ENCODE data around the gene PSMB5. TPM values are rescaled to one million over a fixed set of nuclear protein-coding genes. Genes with fewer than 3 reads are reported as not detected.
"Not testable (repeated sequence)": the region's sequence is repeated elsewhere in the genome, so short reads cannot be mapped to it uniquely, and the experiment has no call there.

PSMB5 gene
- total RNA-seq, 4 donors from 2014 or later: 59.7 to 167 (median 135) TPM

DNA sequence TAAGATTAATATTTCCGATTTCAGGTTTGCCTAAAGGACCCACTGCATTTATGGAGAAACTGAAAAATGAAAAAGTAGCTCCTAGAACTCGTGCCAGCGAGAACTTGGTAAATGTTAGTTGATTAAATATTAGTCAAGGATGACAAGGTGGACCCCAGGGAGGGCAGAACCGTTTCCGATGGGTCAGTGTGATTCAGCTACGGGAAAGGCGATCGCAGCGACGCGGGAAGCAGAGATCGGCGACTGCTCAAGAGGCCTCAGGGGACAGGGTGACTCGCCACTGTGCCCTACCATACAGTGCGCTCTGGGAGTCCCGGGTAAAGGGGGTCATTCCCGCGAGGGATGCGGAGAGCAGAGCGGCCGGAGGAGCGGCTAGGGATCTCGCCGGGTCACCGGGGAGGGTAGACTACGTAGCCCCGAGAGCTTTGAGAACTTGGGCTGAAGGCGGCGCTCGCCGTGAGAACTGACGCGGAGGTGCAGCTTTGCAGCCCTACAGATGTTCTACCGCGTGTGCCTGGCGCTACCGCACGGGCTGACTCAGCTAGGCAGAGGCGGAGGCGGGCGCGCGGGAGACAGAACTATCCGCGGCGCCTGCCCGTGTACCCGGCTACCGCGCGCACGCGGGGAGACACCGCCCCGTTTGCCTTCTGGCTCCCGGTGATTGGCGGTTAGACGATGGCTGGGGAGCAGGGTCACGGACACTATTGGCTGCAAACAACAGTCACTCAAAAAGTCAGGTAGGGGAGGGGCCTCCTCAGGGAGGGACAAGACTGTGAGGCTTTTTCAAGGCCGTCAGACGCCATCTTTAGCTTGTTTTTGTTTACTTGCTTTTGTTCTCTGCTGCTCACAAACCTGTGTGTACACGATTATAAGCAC lies 27.9 kb downstream of the PSMB5 start:
- H3K4me1 ChIP-seq: peaks cover 40% of the 10 kb centered on the region
- TF ChIP-seq, protein P1, sequence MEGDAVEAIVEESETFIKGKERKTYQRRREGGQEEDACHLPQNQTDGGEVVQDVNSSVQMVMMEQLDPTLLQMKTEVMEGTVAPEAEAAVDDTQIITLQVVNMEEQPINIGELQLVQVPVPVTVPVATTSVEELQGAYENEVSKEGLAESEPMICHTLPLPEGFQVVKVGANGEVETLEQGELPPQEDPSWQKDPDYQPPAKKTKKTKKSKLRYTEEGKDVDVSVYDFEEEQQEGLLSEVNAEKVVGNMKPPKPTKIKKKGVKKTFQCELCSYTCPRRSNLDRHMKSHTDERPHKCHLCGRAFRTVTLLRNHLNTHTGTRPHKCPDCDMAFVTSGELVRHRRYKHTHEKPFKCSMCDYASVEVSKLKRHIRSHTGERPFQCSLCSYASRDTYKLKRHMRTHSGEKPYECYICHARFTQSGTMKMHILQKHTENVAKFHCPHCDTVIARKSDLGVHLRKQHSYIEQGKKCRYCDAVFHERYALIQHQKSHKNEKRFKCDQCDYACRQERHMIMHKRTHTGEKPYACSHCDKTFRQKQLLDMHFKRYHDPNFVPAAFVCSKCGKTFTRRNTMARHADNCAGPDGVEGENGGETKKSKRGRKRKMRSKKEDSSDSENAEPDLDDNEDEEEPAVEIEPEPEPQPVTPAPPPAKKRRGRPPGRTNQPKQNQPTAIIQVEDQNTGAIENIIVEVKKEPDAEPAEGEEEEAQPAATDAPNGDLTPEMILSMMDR (IDR thresholded peaks at IDR 0.05): peak in 1 of 2 donors; percentile 9
- TF ChIP-seq POLR2AphosphoS5 (IDR thresholded peaks at IDR 0.05): peak in 2 of 3 donors; percentile 88 to 90
- TF ChIP-seq POLR2A (IDR thresholded peaks at IDR 0.05): peak; percentile 16 to 46
- TF ChIP-seq EP300 (IDR thresholded peaks at IDR 0.05): no peak
- H3K27ac ChIP-seq: peak overlapping the region; percentile 91
- H3K9me3 ChIP-seq: no peaks in the 10 kb centered on the region
- peak overlapping the region; percentile 67 for H3K4me3 ChIP-seq
- DNase-seq (ENCODE audit: low spot score in 2 of 2): peak; percentile 97
- 1% methylated on average over 41 of the region's 62 CpGs for WGBS
- no peaks in the 10 kb centered on the region for H3K36me3 ChIP-seq
- no peaks in the 10 kb centered on the region for H3K27me3 ChIP-seq

DNA sequence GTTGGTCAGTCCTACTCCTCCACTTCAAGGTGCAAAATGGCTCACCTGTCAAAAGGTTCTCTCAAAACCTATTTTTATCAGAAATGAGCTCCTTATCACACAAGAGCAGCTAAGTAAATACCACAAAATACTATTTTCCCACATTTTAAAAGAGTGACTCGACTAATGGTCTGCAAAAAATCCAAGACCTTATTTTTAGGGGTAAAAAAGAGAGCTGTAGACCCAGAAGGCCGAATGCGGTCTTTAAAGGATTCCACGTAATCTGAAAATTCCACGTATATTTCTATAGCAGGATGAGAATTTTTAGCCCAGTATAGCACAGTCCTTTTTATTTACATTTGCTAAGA lies 28.5 kb downstream of the PSMB5 start:
- Histone ChIP-seq H3K9me3 (no peaks in the 10 kb centered on the region), H3K27ac (peak overlapping the region; percentile 91), H3K4me1 (peaks cover 40% of the 10 kb centered on the region), H3K27me3 (no peaks in the 10 kb centered on the region), H3K4me3 (peak overlapping the region; percentile 67), H3K36me3 (no peaks in the 10 kb centered on the region)
- WGBS: 59% methylated on average over 5 of the region's 5 CpGs
- DNase-seq (ENCODE audit: low spot score in 2 of 2): no peak
- no peak for TF ChIP-seq POLR2AphosphoS5 (IDR thresholded peaks at IDR 0.05)
- no peak for TF ChIP-seq EP300 (IDR thresholded peaks at IDR 0.05)
- no peak for TF ChIP-seq POLR2A (IDR thresholded peaks at IDR 0.05)

GRCh38 chr14:23005451-23006187 lies 29.1 kb downstream of the PSMB5 start:
- TF ChIP-seq POLR2AphosphoS5 (IDR thresholded peaks at IDR 0.05): no peak
- no peak for TF ChIP-seq EP300 (IDR thresholded peaks at IDR 0.05)
- TF ChIP-seq, protein P1 (IDR thresholded peaks at IDR 0.05): no peak
- no peak for TF ChIP-seq POLR2A (IDR thresholded peaks at IDR 0.05)
- Histone ChIP-seq H3K27ac (no peak overlapping the region), H3K27me3 (no peaks in the 10 kb centered on the region)

DNA sequence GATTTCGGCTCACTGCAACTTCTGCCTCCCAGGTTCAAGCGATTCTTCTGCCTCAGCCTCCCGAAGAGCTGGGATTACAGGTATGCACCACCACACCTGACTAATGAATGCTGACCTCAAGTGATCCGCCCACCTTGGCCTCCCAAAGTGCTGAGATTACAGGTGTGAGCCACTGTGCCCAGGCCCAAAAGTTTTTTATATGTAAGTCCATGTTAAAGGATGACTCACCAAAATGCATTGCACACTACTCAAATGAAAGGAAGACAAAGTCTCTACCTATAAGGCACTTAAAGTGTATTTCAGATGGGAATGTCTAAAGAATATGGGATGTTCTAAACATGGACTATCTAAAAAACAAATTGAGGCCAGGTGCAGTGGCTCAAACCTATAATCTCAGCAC lies 30.4 kb downstream of the PSMB5 start:
- not testable (repeated sequence) for DNase-seq (ENCODE audit: low spot score in 2 of 2); H3K9me3 ChIP-seq; H3K4me3 ChIP-seq; H3K27me3 ChIP-seq; H3K36me3 ChIP-seq; H3K27ac ChIP-seq
- peaks cover 29% of the 10 kb centered on the region for H3K4me1 ChIP-seq
- WGBS: 100% methylated on average over 4 of the region's 4 CpGs

More at GRCh38 chr14:23005451-23006187, 29.1 kb downstream of the PSMB5 start:
- Histone ChIP-seq H3K4me3 (no peak overlapping the region), H3K9me3 (no peaks in the 10 kb centered on the region), H3K4me1 (peaks cover 40% of the 10 kb centered on the region), H3K36me3 (no peaks in the 10 kb centered on the region)
- WGBS: 81% methylated on average over 3 of the region's 3 CpGs
- DNase-seq (ENCODE audit: low spot score in 2 of 2): no peak

DNA sequence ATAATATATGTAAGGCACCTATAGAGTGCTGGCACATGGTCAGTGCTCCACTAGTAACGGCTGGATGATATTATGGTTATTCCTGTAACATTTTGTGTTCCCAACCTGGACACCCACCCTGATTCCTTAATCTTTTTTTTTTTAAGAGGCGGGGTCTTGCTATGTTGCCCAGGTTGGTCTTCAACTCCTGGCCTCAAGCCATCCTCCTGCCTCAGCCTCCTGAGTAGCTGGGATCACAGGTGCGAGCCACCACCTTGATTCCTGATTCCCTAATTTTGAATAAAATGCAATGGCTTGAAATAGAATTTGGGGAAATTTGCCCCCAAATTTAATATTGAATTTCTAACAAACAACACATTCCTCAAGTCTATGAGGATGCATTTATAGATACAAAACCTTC lies 32.1 kb downstream of the PSMB5 start:
- no peak for DNase-seq (ENCODE audit: low spot score in 2 of 2)
- no peaks in the 10 kb centered on the region for H3K9me3 ChIP-seq
- H3K27me3 ChIP-seq: no peaks in the 10 kb centered on the region
- H3K4me3 ChIP-seq: no peak overlapping the region
- peaks cover 14% of the 10 kb centered on the region for H3K4me1 ChIP-seq
- TF ChIP-seq POLR2A (IDR thresholded peaks at IDR 0.05) (no peak), POLR2AphosphoS5 (IDR thresholded peaks at IDR 0.05) (no peak), EP300 (IDR thresholded peaks at IDR 0.05) (no peak)
- TF ChIP-seq, protein P1 (IDR thresholded peaks at IDR 0.05): no peak
- peaks cover 13% of the 10 kb centered on the region for H3K36me3 ChIP-seq
- no peak overlapping the region for H3K27ac ChIP-seq
- WGBS: 94% methylated on average over 3 of the region's 3 CpGs

- no peak overlapping the region for H3K4me3 ChIP-seq
- H3K27me3 ChIP-seq: no peaks in the 10 kb centered on the region
- WGBS: 96% methylated on average over 2 of the region's 2 CpGs
- H3K9me3 ChIP-seq: no peaks in the 10 kb centered on the region
- DNase-seq (ENCODE audit: low spot score in 2 of 2): no peak
- peaks cover 13% of the 10 kb centered on the region for H3K36me3 ChIP-seq
- no peak overlapping the region for H3K27ac ChIP-seq
- H3K4me1 ChIP-seq: peaks cover 2% of the 10 kb centered on the region
- no peak for TF ChIP-seq POLR2A (IDR thresholded peaks at IDR 0.05)
- TF ChIP-seq EP300 (IDR thresholded peaks at IDR 0.05): no peak
- no peak for TF ChIP-seq POLR2AphosphoS5 (IDR thresholded peaks at IDR 0.05)
- TF ChIP-seq, protein P1 (IDR thresholded peaks at IDR 0.05): no peak
Observed at GRCh38 chr14:23000860-23001259, 33.8 kb downstream of the PSMB5 start.
